Pancreas (tissue), 8 donors: ENCODE measurements around the gene RAB40A. TPM values are rescaled to one million over a fixed set of nuclear protein-coding genes. Genes with fewer than 3 reads are reported as not detected.

Experiments used
- polyA plus RNA-seq, 2 donors: library from polyadenylated mRNA; stranded (reverse); fragments of 200-250 nt; gene quantifications; one replicate each; pipeline ENCODE4 v1.2.3, GENCODE V29; 2013
- total RNA-seq, 6 donors: library from RNA; stranded (reverse); fragmentation: NEBNext Ultra II Directional in 4 of 6; extraction: Animal tissue kit (Norgen Biotek cat#: 25700) in 4 of 6; gene quantifications; one replicate each; pipeline versions ENCODE4 v1.2.1 to v1.2.4, GENCODE V29; 2021 to 2023
- donor health status: healthy with polysubstance abuse.
- donor health status: DM: no; HTN: no; CAD: no; lungs with moderate emphysema.
- donor health status: DM: no; HTN: no; CAD: no.
- donor health status: Bipolar disorder and iron deficiency.
- donor health status: DM: yes; HTN: yes; CAD: no.
- donor health status: DM: no; HTN: no; CAD: no.
- donor health status: DM: no; HTN: no; CAD: no.
- donor health status: DM: yes; HTN: yes; CAD: no.

Gene RAB40A
- total and polyA plus RNA-seq, 8 donors: 0.06 to 0.19 (median 0.12) TPM; not detected in 1

Other genes with a start within 250 kb of the RAB40A start
- under 1 TPM in 4 of 6 donors, not detected in 2; 0.16 to 0.47 (median 0.31) TPM for gene TCEAL5, start 242.7 kb downstream of the RAB40A start, total RNA-seq
- 1 to 10 TPM; 1.1 to 5.7 TPM for gene TCEAL5, start 242.7 kb downstream of the RAB40A start, polyA plus RNA-seq
- 10 to 100 TPM; 11.2 to 19.0 (median 13.8) TPM for gene BEX2, start 208.5 kb downstream of the RAB40A start, total RNA-seq
- gene BEX2, start 208.5 kb downstream of the RAB40A start, polyA plus RNA-seq: 100 to 1,000 TPM in 1 of 2 donors, 10 to 100 TPM in 1; 24.0 to 113 TPM
- 1 to 10 TPM in 2 of 6 donors, under 1 TPM in 4; 0.12 to 1.3 (median 0.34) TPM for gene TCEAL7, start 189.2 kb downstream of the RAB40A start, total RNA-seq
- 1 to 10 TPM in 1 of 2 donors, under 1 TPM in 1; 0.72 to 2.6 TPM for gene TCEAL7, start 189.2 kb downstream of the RAB40A start, polyA plus RNA-seq
- gene TCEAL9, start 163.0 kb downstream of the RAB40A start, total RNA-seq: 10 to 100 TPM in 3 of 6 donors, 1 to 10 TPM in 3; 7.3 to 24.1 (median 9.9) TPM
- 10 to 100 TPM; 42.0 to 71.8 TPM for gene TCEAL9, start 163.0 kb downstream of the RAB40A start, polyA plus RNA-seq
- gene BEX3, start 143.0 kb downstream of the RAB40A start, total RNA-seq: 10 to 100 TPM; 30.2 to 55.3 (median 39.0) TPM
- 100 to 1,000 TPM in 1 of 2 donors, 10 to 100 TPM in 1; 40.7 to 184 TPM for gene BEX3, start 143.0 kb downstream of the RAB40A start, polyA plus RNA-seq
- gene TCEAL4, start 66.0 kb upstream of the RAB40A start, total RNA-seq: 10 to 100 TPM; 16.7 to 31.4 (median 24.7) TPM
- 100 to 1,000 TPM in 1 of 2 donors, 10 to 100 TPM in 1; 99.7 to 132 TPM for gene TCEAL4, start 66.0 kb upstream of the RAB40A start, polyA plus RNA-seq
- gene TCEAL3, start 88.5 kb upstream of the RAB40A start, total RNA-seq: 10 to 100 TPM in 1 of 6 donors, 1 to 10 TPM in 5; 7.0 to 11.4 (median 8.0) TPM
- gene TCEAL3, start 88.5 kb upstream of the RAB40A start, polyA plus RNA-seq: 10 to 100 TPM; 18.9 to 40.2 TPM
- gene TCEAL1, start 109.5 kb upstream of the RAB40A start, total RNA-seq: 10 to 100 TPM in 2 of 6 donors, 1 to 10 TPM in 4; 5.9 to 14.1 (median 8.8) TPM
- 10 to 100 TPM; 14.9 to 31.9 TPM for gene TCEAL1, start 109.5 kb upstream of the RAB40A start, polyA plus RNA-seq
- gene MORF4L2, start 167.2 kb upstream of the RAB40A start, total RNA-seq: 100 to 1,000 TPM in 4 of 6 donors, 10 to 100 TPM in 2; 83.2 to 152 (median 125) TPM
- 100 to 1,000 TPM; 108 to 191 TPM for gene MORF4L2, start 167.2 kb upstream of the RAB40A start, polyA plus RNA-seq
- gene TMEM31, start 191.4 kb upstream of the RAB40A start, total RNA-seq: not detected
- gene TMEM31, start 191.4 kb upstream of the RAB40A start, polyA plus RNA-seq: under 1 TPM in 1 of 2 donors, not detected in 1; 0.35 TPM